B cell (primary cell): ENCODE measurements around the gene BMF. TPM values are rescaled to one million over a fixed set of nuclear protein-coding genes. Genes with fewer than 3 reads are reported as not detected.
"Not testable (repeated sequence)": the region's sequence is repeated elsewhere in the genome, so short reads cannot be mapped to it uniquely, and the experiment has no call there.

Experiments
- ATAC-seq: fragments of 200-7000 bp; cut with Tn5 transposase; one replicate; pipeline ENCODE4 v1.10.0; 2021; ENCODE audit warnings: low read depth, mild to moderate bottlenecking, moderate number of reproducible peaks, moderate library complexity
- CTCF ChIA-PET: fragments of 350-600 bp; sonication (Branson Sonifier 250); formaldehyde crosslinking; loops from one replicate; lab custom pipeline; 2021; ENCODE audit warnings: antibody characterized with exemption, inconsistent platforms; lab: Charles Lee
- POLR2A ChIA-PET: fragments of 350-600 bp; sonication (Branson Sonifier 250); formaldehyde crosslinking; loops from one replicate; lab custom pipeline; 2021; ENCODE audit warnings: antibody characterized with exemption; lab: Charles Lee
- DNase-seq: peaks from one replicate; pipeline ENCODE4 v3.0.0; 2013
- H2AFZ ChIP-seq: 2 replicates; pipeline ENCODE4 v1.6.1; 2012; ENCODE audit warnings: mild to moderate bottlenecking, low read depth, low read length; ENCODE audit not compliant: insufficient read depth, poor library complexity, severe bottlenecking
- H3K27ac ChIP-seq, 2 donors: 1 replicate in 1 of 2; 2 replicates in 1 of 2; pipeline ENCODE4 v1.5.1; 2012 to 2013; ENCODE audit warnings: low read length in 2 of 2, mild to moderate bottlenecking in 2 of 2, moderate library complexity in 1 of 2
- H3K27me3 ChIP-seq, 4 experiments: fragments of 200-600 bp in 1 of 4; sonication (generic) in 1 of 4; replicated peaks in 1 of 4; 1 replicate in 2 of 4; 2 replicates in 2 of 4; pipeline versions ENCODE4 v1.6.1 to v1.7.0; 2013 to 2016; ENCODE audit warnings: low read length in 3 of 4, mild to moderate bottlenecking in 2 of 4, mixed read lengths in 1 of 4, moderate library complexity in 1 of 4; ENCODE audit not compliant: insufficient read depth in 4 of 4, control insufficient read depth in 3 of 4; ENCODE audit errors: control extremely low read depth in 1 of 4
- H3K36me3 ChIP-seq, 2 experiments: replicated peaks in 1 of 2; 1 replicate in 1 of 2; 2 replicates in 1 of 2; pipeline versions ENCODE4 v1.6.1 to v1.7.1; 2013; ENCODE audit warnings: low read length in 1 of 2; ENCODE audit not compliant: insufficient read depth in 2 of 2, control insufficient read depth in 1 of 2; ENCODE audit errors: control extremely low read depth in 1 of 2, extremely low read depth in 1 of 2
- H3K4me1 ChIP-seq, 2 donors: fragments of 200-600 bp in 1 of 2; sonication (generic) in 1 of 2; 1 replicate in 1 of 2; 2 replicates in 1 of 2; pipeline versions ENCODE4 v1.5.1 to v1.6.1; 2013 to 2017; ENCODE audit warnings: low read length in 2 of 2; ENCODE audit not compliant: control insufficient read depth in 2 of 2, insufficient read depth in 2 of 2
- H3K4me2 ChIP-seq: replicated peaks from 2 replicates; pipeline ENCODE3; 2012; ENCODE audit warnings: mild to moderate bottlenecking, low read depth, low read length; ENCODE audit not compliant: poor library complexity, severe bottlenecking
- H3K4me3 ChIP-seq, 5 experiments: fragments of 200-600 bp in 1 of 5; sonication (generic) in 1 of 5; 1 replicate in 3 of 5; 2 replicates in 2 of 5; pipeline versions ENCODE4 v1.5.1 to v1.7.0; 2011 to 2016; ENCODE audit warnings: low read length in 4 of 5, mild to moderate bottlenecking in 4 of 5, low read depth in 2 of 5, control low read depth in 1 of 5, moderate library complexity in 1 of 5; ENCODE audit not compliant: insufficient read depth in 1 of 5; ENCODE audit errors: control extremely low read depth in 1 of 5, extremely low read depth in 1 of 5
- H3K79me2 ChIP-seq: fragments of 200-600 bp; sonication (generic); one replicate; pipeline ENCODE4 v1.6.0; 2016; ENCODE audit warnings: low read length; ENCODE audit not compliant: control insufficient read depth, insufficient read depth
- H3K9ac ChIP-seq: fragments of 200-600 bp; sonication (generic); 2 replicates; pipeline ENCODE4 v1.6.1; 2017; ENCODE audit warnings: mild to moderate bottlenecking, low read length, moderate library complexity
- H3K9me3 ChIP-seq, 3 donors: one replicate each; pipeline versions ENCODE4 v1.6.1 to v1.7.1; 2013; ENCODE audit warnings: low read length in 2 of 3; ENCODE audit not compliant: control insufficient read depth in 2 of 3, insufficient read depth in 1 of 3; ENCODE audit errors: control extremely low read depth in 1 of 3
- H4K20me1 ChIP-seq: 2 replicates; pipeline ENCODE4 v1.6.0; 2012; ENCODE audit warnings: mild to moderate bottlenecking, low read length; ENCODE audit not compliant: insufficient read depth, control insufficient read depth, poor library complexity, severe bottlenecking
- H3K27ac Mint-ChIP-seq: one replicate; pipeline ENCODE4 v1.8.0; 2021; ENCODE audit warnings: mixed read lengths
- H3K27me3 Mint-ChIP-seq: one replicate; pipeline ENCODE4 v1.8.0; 2021; ENCODE audit warnings: mixed read lengths
- H3K4me1 Mint-ChIP-seq: one replicate; pipeline ENCODE4 v1.8.0; 2021; ENCODE audit warnings: mixed read lengths
- H3K4me3 Mint-ChIP-seq: one replicate; pipeline ENCODE4 v1.8.0; 2021; ENCODE audit warnings: mixed read lengths
- H3K9me3 Mint-ChIP-seq: one replicate; pipeline ENCODE4 v1.8.0; 2022; ENCODE audit warnings: mixed read lengths; ENCODE audit not compliant: insufficient read depth
- CTCF ChIP-seq: fragments of 200-600 bp; IDR thresholded peaks from one replicate; pipeline ENCODE4 v1.8.0; 2022; ENCODE audit warnings: antibody characterized with exemption, mild to moderate bottlenecking
- EZH2 ChIP-seq: IDR thresholded peaks from 2 replicates; pipeline ENCODE4 v1.6.1; 2012; ENCODE audit warnings: borderline replicate concordance, low read depth, mild to moderate bottlenecking, moderate library complexity, low read length; ENCODE audit not compliant: insufficient read depth, poor library complexity, severe bottlenecking
- WGBS: methylation state at CpG from one replicate; pipeline ENCODE4 v1.1.5; 2013; ENCODE audit warnings: missing lambda C conversion rate; ENCODE audit not compliant: insufficient coverage; 5-methylcytosine and 5-hydroxymethylcytosine counted together
- intact Hi-C: fragments of 100-400 bp; cut with micrococcal nuclease; formaldehyde crosslinking; loops from one replicate; pipeline ENCODE4 v1.10.0; 2022
- polyA plus RNA-seq: library from polyadenylated mRNA; depleted of rRNA; stranded (reverse); fragments of >200 nt; gene quantifications from 2 replicates; pipeline ENCODE4 v1.2.3, GENCODE V29; 2012
- total RNA-seq, 2 donors: library from RNA; stranded (reverse); fragments of 120-200 nt in 1 of 2; gene quantifications; 1 replicate in 1 of 2; 2 replicates in 1 of 2; pipeline versions ENCODE4 v1.2.3 to v1.2.4, GENCODE V29; 2013 to 2022

The BMF gene
- total and polyA plus RNA-seq, 2 donors (not counting 1 experiment from before 2014, with no cell fraction given) = 43.2 to 343 TPM

GRCh38 chr15:40075298-40076044 is 33.2 kb downstream of the BMF start:
- Histone ChIP-seq H4K20me1 (no peaks in the 10 kb centered on the region), H3K4me2 (no peak overlapping the region), H3K36me3 (no peaks in the 10 kb centered on the region), H3K79me2 (no peaks in the 10 kb centered on the region), H3K27me3 (no peaks in the 10 kb centered on the region), H3K4me1 (peaks cover 1 to 12% of the 10 kb centered on the region in 2 donors), H2AFZ (no peak overlapping the region), H3K9ac (no peak overlapping the region), H3K27ac (no peak overlapping the region), H3K9me3 (no peaks in the 10 kb centered on the region), H3K4me3 (no peak overlapping the region)
- no peak for DNase-seq
- ChIA-PET POLR2A (interaction anchor here (0.6 kb wide), 1 partner anchor 36 kb away, joined by 4 read pairs; no protein-coding TSS in a partner anchor), CTCF (interaction anchor here (1.1 to 2.7 kb wide), 3 partner anchors 27 to 31 kb away, joined by 3 to 13 read pairs (median 5); no protein-coding TSS in a partner anchor)
- ATAC-seq = no peak
- H3K27ac Mint-ChIP-seq = no peak overlapping the region
- TF ChIP-seq EZH2 = no peak
- no peak for TF ChIP-seq CTCF
- no peak overlapping the region for H3K4me3 Mint-ChIP-seq
- H3K9me3 Mint-ChIP-seq = no peaks in the 10 kb centered on the region
- H3K27me3 Mint-ChIP-seq = no peaks in the 10 kb centered on the region
- 87% methylated on average over 15 of the region's 18 CpGs for WGBS
- peaks cover 25% of the 10 kb centered on the region for H3K4me1 Mint-ChIP-seq
- intact Hi-C loops = no loop called here

GRCh38 chr15:40074656-40075055 is 34.0 kb downstream of the BMF start:
- H3K9ac ChIP-seq, H3K27me3 ChIP-seq, H3K27ac ChIP-seq, DNase-seq, H2AFZ ChIP-seq, H4K20me1 ChIP-seq, H3K27me3 Mint-ChIP-seq, H3K9me3 Mint-ChIP-seq, intact Hi-C loops, H3K4me2 ChIP-seq, H3K4me3 ChIP-seq, H3K4me3 Mint-ChIP-seq, H3K36me3 ChIP-seq, POLR2A ChIA-PET, H3K9me3 ChIP-seq, H3K79me2 ChIP-seq, ATAC-seq, H3K27ac Mint-ChIP-seq: not testable (repeated sequence)
- H3K4me1 Mint-ChIP-seq = peaks cover 28% of the 10 kb centered on the region
- CTCF ChIA-PET = interaction anchor here (0.8 to 2.7 kb wide), 7 partner anchors 10 to 32 kb away, joined by 3 to 13 read pairs (median 4); no protein-coding TSS in a partner anchor
- peaks cover 7 to 17% of the 10 kb centered on the region in 2 donors for H3K4me1 ChIP-seq
- WGBS = 99% methylated on average over 11 of the region's 27 CpGs

GRCh38 chr15:40073716-40074490 is 34.8 kb downstream of the BMF start:
- ChIA-PET CTCF (interaction anchor here (0.7 to 2.7 kb wide), 12 partner anchors 10 to 143 kb away, joined by 3 to 13 read pairs (median 4); no protein-coding TSS in a partner anchor), POLR2A (interaction anchor here (0.7 to 0.8 kb wide), 4 partner anchors 11 to 228 kb away, joined by 3 to 6 read pairs (median 4); no protein-coding TSS in a partner anchor)
- ATAC-seq, H3K9me3 Mint-ChIP-seq, H3K27me3 Mint-ChIP-seq, H4K20me1 ChIP-seq, H3K79me2 ChIP-seq, H3K27ac ChIP-seq, H3K9me3 ChIP-seq, intact Hi-C loops, DNase-seq, H3K36me3 ChIP-seq, H3K27me3 ChIP-seq: not testable (repeated sequence)
- H3K27ac Mint-ChIP-seq = peak overlapping the region; percentile 79
- 51% methylated on average over 16 of the region's 34 CpGs for WGBS
- peak overlapping the region; percentile 62 for H3K4me2 ChIP-seq
- H3K4me3 Mint-ChIP-seq = peak overlapping the region; percentile 85
- peak overlapping the region in 3 of 5 experiments; percentile 27 to 38 (median 29) for H3K4me3 ChIP-seq
- peaks cover 13 to 24% of the 10 kb centered on the region in 2 donors for H3K4me1 ChIP-seq
- peak overlapping the region; percentile 11 for H3K9ac ChIP-seq
- peak overlapping the region; percentile 74 for H2AFZ ChIP-seq
- peaks cover 34% of the 10 kb centered on the region for H3K4me1 Mint-ChIP-seq
